ENCODE measurements around the gene MUCL3. TPM values are rescaled to one million over a fixed set of nuclear protein-coding genes. Genes with fewer than 3 reads are reported as not detected.

Gene MUCL3
- polyA plus RNA-seq, 1 of the 3 experiments (the other 2 are of a cell fraction) = not detected

GRCh38 chr6:30917487-30917886, 23.3 kb upstream of the MUCL3 start:
- POLR2A ChIA-PET = no interaction called here

More at GRCh38 chr6:30917487-30917886, 23.3 kb upstream of the MUCL3 start:
- H2AFZ ChIP-seq (ENCODE audit: low read depth) = no peak overlapping the region
- H3K9ac ChIP-seq = no peak overlapping the region
- H3K4me2 ChIP-seq = no peak overlapping the region
- CTCF ChIA-PET = interaction anchor here (1.0 to 7.2 kb wide), 4 partner anchors 153 to 238 kb away, joined by 4 to 86 read pairs (median 4); no protein-coding TSS in a partner anchor
- H3K9me3 ChIP-seq = no peaks in the 10 kb centered on the region
- peaks cover 9 to 18% of the 10 kb centered on the region in 2 experiments; a peak in 3 of 4 replicates for H3K4me1 ChIP-seq (ENCODE audit: control insufficient read depth in 1 of 2, insufficient read depth in 2 of 2, low read depth in 1 of 2, low read length in 1 of 2)
- DNase-seq = no peak
- peaks cover 21 to 34% of the 10 kb centered on the region in 2 experiments for H3K36me3 ChIP-seq (replicated peaks in 1 of 2; ENCODE audit: control insufficient read depth in 1 of 2, insufficient read depth in 2 of 2, low read length in 1 of 2)
- no peak overlapping the region for H3K4me3 ChIP-seq (ENCODE audit: low read depth in 2 of 2, low read length in 1 of 2)
- no peak overlapping the region for H3K27ac ChIP-seq (ENCODE audit: low read depth in 2 of 2, low read length in 1 of 2)
- no peaks in the 10 kb centered on the region for H4K20me1 ChIP-seq (ENCODE audit: insufficient read depth)
- H3K9me2 ChIP-seq = no peaks in the 10 kb centered on the region
- peaks cover 8% of the 10 kb centered on the region for H3F3A ChIP-seq (replicated peaks; ENCODE audit: insufficient read depth)
- WGBS (ENCODE audit: low lambda C conversion rate) = 93% methylated on average over 7 of the region's 8 CpGs
- no peaks in the 10 kb centered on the region for H3K27me3 ChIP-seq (ENCODE audit: insufficient read depth)
- H3K79me2 ChIP-seq (ENCODE audit: insufficient read depth) = no peaks in the 10 kb centered on the region
- TF ChIP-seq TAF1 (IDR thresholded peaks at IDR 0.05; ENCODE audit: borderline replicate concordance, low read depth, low read length) (no peak), MEF2A (IDR thresholded peaks at IDR 0.05; ENCODE audit: borderline replicate concordance, low read depth) (no peak), IRF3 (IDR thresholded peaks at IDR 0.05; ENCODE audit: low read depth, low read length) (no peak), EP300 (IDR thresholded peaks at IDR 0.05; ENCODE audit: borderline replicate concordance in 1 of 2, low read depth in 1 of 2, low read length in 1 of 2) (no peak), SMC3 (IDR thresholded peaks at IDR 0.05; ENCODE audit: low read depth, low read length) (no peak), ZBTB33 (IDR thresholded peaks at IDR 0.05; ENCODE audit: borderline replicate concordance, low read depth) (no peak), FOSL2 (IDR thresholded peaks at IDR 0.05; ENCODE audit: borderline replicate concordance, low read depth) (no peak), CTCF (IDR thresholded peaks at IDR 0.05) (no peak), RXRA (IDR thresholded peaks at IDR 0.05; ENCODE audit: borderline replicate concordance, low read depth) (no peak), EZH2phosphoT487 (IDR thresholded peaks at IDR 0.05; ENCODE audit: borderline replicate concordance, low read depth) (no peak), GABPA (IDR thresholded peaks at IDR 0.05; ENCODE audit: low read depth) (no peak)
